NCI-H2196 (cell line): ENCODE results near the gene BYSL.
"Not testable (repeated sequence)": the region's sequence is repeated elsewhere in the genome, so short reads cannot be mapped to it uniquely, and the experiment has no call there.

Experiments
- DNase-seq: peaks from one replicate; lab custom pipeline; 2025; ENCODE audit not compliant: unreplicated experiment; lab: John Stamatoyannopoulos, UW

The BYSL gene

DNA sequence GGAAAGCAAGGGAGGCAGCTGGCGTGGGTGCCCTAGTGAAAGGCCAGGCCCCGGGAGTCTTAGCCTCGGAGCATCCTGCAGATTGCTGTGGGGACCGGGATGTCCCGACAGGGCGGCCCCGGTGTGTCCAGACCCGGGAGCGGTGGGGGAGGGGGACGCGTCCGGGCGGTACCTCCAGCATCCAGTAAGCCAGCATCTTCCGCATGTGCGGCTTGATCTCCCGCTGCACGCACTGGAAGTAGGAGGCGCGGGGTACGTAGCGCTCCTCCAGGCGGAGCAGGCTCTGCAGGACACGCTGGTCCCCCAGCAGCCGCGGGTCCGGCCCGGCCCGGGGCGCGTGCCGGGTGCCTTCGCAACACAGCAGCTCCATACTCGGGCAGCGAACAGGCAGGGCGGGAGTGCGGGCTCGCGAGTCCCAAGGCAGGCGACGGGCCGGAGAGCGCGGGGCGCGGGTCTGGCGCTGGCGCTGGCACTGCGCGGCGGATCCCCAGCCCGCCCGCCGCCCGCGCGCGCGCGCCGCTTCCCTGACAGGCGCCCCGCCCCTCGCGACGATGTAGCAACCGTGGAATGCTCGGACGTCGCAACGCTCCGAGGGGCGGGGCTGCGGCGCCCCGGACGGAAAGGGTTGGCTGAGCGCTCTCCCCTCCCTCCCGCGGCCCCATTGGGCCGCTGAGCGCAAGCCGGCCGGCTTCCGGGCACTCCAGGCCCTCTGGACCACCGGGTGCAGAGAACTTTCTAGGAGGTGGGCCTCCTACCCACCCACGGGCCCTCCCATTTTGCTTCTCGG, 20.2 kb downstream of the BYSL start, which contains the start of gene CCND3:
TSS of gene CCND3 (minus strand) at position 529 of the 787 bp plus-strand sequence. CDS start at position 370, 159 bp downstream.
- peak; percentile 94 for DNase-seq

DNA sequence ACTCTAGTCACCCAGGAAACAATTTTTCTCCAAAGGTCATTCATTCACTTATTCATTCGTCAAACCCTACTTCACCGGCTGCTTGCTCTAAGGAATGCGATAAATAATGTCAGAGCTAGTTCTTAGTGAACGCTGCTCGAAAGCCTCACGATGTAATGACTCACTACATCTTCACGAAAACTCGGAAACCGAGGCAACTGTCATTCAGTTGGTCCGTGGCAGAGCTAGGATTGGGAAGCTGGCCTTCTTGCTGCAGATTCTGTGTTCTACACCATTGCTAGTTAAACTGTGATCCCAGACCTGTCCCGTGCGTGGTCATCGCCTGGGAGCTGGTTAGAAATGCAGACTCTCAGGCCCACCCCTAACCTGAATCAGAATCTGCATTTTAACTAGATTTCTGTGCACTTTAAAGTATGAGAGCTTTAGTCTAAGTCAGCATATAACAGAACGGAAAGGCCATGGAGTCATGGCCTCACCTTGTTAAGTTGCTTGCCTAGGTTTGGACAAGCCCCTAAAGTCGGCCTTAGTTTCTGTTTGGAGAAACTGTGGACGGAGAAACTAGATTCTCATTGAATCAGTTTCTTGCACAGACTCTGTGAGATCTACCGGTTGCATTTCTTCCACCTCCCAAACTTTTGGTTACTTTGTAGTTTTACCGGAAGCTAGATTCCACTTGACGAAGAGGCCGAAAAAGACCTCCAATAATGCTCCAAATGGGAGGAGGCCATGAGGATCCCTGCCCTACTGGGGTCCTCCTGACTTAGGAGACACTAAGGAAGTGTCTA, 21.0 kb downstream of the BYSL start:
- DNase-seq, result no peak

DNA sequence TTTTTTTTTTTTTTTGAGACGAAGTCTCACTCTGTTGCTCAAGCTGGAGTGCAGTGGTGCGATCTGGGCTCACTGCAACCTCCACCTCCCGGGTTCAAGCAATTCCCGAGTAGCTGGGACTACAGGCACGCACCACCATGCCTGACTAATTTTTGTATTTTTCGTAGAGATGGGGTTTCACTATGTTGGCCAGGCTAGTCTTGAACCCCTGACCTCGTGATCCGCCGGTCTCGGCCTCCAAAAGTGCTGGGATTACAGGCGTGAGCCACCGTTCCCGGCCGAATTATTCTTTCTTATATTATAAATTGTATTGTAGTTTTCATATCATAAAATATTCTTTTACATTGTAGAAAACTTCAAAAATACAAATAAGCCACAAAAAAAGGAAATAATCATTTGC, 21.6 kb downstream of the BYSL start:
- DNase-seq, result not testable (repeated sequence)

DNA sequence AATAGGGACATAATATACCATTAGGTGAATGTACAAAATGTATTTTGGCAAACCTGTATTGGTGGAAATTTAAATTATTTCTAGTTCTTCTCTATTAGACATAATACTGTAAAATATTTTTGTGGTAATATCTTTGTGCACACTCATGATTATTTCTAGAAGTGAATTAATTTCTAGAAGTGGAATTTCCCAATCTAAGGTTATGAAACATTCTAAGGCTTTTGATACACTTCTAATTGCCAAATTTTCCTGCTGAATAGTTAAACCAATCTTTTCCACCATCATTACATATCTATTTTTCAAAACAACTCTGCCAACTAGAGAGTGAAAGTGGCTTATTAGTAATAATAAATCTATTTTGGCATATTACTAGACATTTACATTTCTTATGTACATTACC, 22.2 kb downstream of the BYSL start:
- no peak for DNase-seq

DNA sequence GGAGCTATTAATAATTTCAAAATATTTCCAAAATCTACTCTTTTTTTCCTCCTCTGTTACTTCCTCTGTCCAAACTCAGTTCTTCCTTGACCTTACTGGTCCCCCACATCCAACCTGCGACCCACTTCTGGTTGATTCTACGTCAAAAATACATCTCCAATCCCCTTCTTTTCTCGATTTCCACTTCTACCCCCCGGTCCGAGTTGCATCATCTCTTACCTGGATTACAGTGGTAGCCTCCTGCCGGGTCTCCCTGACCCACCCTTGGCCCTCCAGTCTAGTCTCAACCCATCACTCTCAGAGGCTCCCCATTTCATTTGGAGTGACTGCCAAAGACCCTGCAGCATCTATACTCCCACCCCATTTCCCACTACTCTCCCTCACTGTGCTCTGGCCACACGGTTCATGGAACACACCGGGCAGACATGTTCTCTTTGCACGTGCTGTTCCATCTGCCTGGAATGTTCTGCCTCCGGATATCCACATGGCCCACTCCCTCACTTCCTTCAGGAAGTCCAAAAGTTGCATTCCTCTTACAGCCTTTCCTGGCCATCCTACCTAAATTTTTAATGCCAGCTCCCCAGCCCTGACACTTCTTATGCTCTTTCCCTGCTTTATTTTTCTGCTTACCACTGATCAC, 26.4 kb downstream of the BYSL start:
- no peak for DNase-seq

DNA sequence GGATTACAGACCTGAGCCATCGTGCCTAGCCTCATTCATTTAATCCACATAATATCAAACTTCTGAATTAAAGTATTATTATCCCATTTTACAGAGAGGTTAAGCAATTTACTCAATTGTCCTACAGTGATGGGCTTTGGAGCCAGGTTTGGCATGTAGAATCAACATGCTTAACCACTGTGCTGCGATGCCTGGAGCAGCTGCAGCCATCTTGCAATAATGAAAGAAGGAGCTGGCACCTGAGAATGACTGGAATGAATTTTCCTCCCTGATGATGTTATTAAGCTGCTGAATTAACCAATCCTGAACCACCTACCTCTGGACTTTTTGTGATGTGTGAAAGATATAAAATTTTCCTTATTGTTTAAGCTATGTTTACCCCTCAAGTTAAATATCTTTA, 33.4 kb downstream of the BYSL start:
- DNase-seq, result no peak

DNA sequence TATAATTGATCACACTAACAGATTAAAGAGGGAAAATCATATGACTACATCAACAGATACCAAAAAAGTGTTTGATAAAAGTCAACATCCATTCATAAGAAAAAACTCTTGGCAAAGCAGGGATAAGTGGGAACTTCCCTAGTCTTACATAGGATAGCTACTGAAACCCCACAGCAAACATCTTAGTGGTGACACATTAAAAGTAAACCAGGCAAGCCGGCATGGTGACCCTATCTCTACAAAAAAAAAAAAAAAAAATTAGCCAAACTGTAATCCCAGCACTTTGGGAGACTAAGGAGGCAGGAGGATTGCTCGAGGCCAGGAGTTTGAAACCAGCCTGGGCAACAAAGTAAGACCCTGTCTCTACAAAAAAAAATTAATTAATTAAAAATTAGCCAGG, 34.1 kb downstream of the BYSL start:
- DNase-seq, result no peak

DNA sequence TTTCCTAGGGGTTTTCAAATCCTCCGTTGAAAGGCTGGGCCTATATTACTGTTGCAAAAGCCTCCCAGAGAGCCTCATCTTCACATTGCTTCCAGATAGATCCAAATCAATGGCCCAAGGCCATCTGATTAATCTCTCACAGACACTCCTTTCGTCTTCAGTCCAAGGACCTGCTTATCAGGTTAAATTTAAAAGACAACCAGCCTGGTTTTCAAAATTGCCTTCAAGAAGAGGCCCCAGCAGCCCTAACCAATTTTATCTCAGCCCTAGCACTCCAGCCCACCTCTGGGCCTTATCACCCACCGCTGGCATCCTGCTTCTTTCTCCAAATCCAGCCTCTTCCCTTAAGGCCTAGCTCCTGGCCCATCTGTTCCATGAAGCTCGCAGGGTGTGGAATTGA, 35.8 kb downstream of the BYSL start:
- DNase-seq, result no peak

DNA sequence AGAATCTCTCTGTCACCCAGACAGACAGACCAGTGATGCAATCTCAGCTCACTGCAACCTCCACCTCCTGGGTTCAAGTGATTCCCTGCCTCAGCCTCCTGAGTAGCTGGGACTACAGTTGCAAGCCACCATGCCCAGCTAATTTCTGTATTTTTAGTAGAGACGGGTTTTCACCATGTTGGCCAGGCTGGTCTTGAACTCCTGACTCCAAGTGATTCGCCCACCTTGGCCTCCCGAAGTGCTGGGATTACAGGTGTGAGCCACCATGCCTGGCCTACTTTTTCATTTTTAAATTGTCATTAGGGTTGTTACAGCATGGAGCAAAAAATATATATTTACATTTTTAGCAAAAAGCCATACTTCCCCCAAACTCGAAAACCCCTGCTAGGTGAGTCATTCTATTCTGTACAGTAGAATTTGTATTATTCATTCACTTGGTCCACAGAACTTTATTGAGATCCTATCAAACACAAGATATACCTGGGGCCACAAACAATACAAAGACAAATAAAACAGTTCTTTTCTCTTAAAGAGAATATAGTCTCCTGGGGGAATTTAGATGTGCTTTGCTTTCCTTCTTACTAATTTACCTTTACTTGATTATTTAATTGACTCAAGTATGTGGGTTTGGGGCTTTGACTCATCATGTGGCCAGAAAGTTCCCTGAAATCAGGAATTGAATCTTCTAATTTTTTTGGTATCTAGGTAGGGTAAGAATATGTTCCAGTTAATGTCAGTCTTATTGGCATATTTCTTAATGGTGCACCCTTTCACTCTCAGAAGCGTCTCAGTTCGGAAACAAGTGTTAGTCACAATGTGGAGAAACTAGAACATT, 36.9 kb downstream of the BYSL start:
- no peak for DNase-seq

DNA sequence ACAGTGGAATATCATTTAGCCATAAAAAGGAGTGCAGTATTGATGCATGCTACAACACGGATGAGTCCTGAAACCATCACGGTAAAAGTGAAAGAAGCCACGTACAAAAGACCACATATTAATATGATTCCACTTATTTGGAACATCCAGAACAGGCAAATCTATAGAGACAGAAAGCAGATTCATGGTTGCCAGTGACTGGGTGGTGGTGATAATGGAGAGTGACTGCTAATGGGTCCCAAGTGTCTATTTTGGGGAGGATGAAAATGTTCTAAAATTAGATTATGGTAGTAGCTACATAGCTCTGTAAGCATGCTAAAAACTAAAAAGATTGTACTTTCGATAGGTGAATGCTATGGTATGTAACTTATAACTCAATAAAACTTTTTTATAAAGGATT, 38.7 kb downstream of the BYSL start:
- no peak for DNase-seq

DNA sequence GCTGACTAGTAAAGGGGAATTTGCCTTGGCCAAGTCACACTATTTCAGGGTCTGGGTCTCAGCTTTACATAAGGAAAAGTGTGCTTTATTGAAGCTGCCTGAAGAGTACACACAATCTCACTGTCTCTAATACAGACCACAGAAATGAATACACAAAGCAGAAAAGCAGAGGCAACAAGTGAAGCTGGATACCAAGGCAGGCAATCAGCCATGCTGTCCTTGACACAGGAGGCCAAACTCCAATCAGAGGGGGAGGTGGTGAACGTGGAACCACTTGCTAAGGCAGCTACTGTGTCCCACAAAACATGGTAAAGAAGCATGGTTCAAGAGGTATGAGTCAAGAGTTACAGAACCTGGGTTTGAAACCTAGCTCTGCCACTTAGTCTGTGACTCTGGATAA, 42.1 kb downstream of the BYSL start:
- DNase-seq, result no peak

DNA sequence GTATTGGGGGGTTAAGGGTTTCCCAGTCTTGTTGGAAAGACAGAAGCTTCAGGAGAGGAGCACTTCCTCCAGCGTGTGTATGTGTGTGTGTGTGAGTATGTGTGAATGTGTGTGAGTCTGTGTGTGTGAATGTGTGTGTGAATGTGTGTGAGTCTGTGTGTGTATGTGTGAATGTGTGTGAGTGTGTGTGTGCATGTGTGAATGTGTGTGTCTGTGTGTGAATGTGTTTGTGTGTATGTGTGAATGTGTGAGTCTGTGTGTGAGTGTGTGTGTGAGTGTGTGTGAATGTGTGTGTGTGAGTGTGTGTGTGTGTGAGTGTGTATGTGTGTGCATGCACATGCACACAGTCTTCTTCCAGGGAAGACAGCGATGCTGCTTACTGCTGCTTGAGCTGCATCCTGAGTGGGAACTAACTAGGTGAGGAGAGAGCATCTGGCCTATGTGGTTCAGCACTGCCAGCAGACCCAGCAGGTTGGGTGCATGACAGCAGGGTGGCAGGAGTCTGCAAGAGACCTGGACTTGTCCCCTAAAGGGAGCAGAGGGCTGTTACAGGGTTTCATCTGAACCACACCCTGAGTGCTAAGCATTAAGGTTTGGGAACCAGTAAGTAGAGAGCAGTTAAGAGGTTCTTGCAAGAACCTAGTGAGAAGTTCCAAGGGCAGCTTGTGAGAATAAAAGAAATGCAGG, 43.0 kb downstream of the BYSL start:
- no peak for DNase-seq

DNA sequence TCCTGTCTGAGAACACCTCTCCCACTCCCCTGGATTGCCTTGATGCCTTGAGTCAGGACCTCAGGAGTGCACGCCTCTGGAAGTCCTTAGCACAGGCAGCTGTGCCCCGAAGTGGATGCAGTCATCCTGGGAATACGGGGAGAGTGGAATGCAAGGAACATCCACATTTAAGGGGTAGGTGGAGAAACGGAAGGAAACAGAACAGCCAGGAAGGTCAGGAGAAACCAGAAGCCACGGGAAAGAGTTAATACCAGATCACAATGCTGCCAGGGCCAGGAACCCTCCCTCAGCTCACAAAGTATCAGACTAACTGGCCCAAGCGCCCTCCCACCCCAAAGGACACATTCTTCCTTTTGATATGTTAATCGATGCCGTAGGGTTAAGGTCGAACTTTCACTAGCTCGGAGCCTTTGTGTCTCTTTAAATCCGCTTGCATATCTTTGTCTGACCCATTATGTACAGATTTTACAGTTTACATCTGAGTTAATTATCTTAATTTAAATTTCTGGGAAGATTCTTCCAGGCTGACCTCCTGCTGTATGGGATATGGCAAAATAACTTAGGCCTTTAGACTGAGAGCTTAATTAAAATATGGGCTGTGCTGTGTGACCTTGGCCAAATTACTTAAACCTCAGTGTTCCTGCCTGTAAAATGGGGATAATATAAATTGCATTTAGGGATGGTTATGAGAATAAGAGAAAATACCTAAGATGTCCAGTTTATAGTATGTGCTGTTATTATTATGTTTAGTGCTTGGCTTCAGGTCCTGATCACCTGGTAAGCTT, 44.3 kb downstream of the BYSL start:
- DNase-seq, result no peak

DNA sequence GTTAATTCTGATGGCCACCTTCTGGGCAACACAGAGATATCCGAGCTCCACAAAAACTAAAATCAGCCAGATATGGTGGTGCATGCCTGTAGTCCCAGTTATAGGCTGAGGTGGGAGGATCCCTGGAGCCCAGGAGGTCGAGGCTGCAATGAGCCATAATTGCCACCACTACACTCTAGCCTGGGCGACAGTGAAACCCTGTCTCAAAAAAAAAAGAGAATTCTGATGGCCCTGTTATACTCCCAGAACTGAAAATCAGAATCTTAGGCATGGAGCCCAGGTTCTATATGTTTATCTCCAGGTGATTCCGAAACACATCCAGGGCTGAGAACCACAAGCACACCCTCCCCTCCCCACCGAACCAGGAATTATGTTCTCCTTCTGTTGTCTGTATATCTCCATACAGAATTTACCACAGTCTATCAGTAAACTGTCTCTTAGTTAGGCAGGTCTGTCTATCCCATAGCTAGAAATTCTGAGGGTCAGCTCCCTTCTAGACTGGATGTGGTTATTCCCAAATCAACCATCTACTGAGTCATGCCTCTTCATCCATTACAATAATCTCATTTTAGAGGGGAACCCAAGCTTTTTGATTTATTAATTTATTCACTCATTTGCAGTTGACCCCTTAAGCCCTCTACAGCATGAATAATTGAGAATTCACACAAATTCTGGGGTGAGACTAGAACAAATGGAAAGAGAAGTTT, 45.1 kb downstream of the BYSL start:
- no peak for DNase-seq

DNA sequence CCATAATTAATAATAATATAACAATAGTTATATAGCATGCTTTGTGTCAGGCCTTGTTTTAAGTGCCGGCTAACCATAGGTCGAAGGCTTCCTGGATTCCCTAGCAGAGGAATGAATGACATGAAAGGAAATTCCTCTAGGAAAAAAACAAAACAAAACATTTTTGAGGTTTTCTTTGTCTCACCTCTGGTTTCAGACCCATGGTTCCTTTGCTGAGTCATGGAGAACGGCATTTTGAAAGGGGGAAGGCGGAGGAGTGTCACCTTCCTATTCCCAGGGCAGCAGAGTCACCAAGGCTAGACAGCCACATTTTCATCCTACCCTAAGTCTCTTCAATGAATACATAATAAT, 45.6 kb downstream of the BYSL start:
- DNase-seq, result no peak

DNA sequence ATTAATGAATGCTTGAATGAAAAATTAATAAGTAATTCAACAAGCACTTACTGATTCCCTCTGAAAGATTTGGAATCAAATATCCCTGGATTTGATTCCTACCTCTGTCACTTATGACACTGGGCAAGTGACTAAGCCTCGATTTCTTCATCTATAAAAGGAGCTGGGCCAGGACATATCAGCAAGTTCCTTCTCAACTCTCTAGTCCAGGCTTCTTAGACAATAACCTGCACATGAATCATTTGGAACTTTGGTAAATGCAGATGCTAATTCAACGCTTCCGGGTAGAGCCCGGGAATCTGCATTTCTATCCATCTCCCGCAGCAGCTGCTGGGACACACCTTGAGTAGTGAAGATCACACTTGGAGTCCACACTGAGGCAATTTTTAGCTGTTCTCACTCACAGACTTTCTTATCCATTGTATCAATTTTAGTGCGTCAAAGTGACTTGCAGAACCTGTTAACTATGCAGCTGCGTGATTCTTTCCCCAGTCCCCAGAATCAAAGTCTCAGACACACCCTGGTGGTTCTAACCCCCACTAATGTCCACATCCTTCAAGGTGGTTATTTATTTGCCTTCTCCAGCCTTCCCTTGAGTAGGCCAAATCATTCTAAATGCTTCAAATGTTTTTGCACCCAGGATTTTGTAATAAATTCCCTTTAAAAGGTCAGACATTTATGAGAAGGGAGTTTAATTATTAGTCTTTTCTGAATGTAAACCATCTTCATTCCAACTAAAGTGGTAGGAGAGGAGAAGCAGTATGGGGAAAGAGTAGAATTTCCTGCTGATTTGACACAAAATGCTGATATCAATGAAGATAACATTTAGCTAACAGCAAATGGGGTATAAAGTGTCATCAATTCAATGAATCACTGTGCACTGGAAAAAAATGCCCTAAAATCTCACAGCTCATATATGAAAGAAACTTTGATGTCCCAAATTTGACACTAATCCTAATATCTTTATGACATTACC, 46.3 kb downstream of the BYSL start:
- no peak for DNase-seq

DNA sequence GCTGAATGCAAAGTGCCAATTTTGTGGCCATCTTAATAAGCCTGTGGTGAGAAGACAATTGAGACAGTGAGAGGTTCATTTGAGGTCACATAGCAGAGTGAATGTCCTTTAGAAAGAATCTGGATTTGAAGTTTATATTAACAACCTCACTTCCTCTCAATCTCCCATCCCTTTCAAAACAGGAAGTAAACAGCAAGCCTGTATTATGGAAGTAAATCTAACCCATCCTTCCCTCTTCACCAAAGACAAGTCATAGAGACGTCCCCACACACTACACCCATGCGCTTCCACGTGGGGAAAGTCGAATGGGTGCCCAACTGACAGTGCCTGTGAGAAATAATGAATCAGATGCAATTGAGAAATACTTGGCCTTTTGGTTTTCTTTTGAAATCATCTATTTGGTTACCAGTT, 49.1 kb downstream of the BYSL start:
- no peak for DNase-seq

DNA sequence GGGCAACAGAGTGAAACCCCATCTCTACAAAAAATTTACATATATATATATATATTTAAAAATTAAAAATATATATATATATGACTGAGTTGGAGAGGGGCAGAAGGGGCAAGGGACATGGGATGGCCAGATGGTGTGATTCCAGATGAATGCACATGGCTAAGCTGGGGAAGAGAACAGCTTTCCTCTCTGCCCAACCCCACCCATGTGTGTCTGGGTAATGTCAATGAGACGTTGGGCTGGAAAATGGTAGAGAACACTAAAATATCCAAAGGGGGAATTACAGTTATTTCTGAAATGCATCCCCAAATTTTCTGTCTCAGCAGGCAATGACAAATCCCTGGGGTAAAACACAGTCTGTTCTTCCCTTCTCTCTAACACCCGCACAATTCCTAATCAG, 51.5 kb downstream of the BYSL start:
- DNase-seq, result no peak
